Ascending aorta (tissue), 2 donors: ENCODE results near the gene IGFBP4. TPM values are rescaled to one million over a fixed set of nuclear protein-coding genes. Genes with fewer than 3 reads are reported as not detected.

Experiments
- DNase-seq, 2 donors: peaks; one replicate each; pipeline ENCODE4 v3.0.0-alpha.2; 2019; ENCODE audit warnings: low spot score in 2 of 2
- H3K27ac ChIP-seq, 2 donors: fragments of 200-600 bp; sonication (generic); one replicate each; pipeline ENCODE4 v1.5.1; 2016 to 2017; ENCODE audit warnings: mild to moderate bottlenecking in 1 of 2
- H3K27me3 ChIP-seq: fragments of 200-600 bp; sonication (generic); one replicate; pipeline ENCODE4 v1.5.1; 2017
- H3K36me3 ChIP-seq, 2 donors: fragments of 200-600 bp; sonication (generic); one replicate each; pipeline ENCODE4 v1.5.1; 2016
- H3K4me1 ChIP-seq, 2 donors: fragments of 200-600 bp; sonication (generic); one replicate each; pipeline ENCODE4 v1.5.1; 2016 to 2017; ENCODE audit warnings: mild to moderate bottlenecking in 1 of 2
- H3K4me3 ChIP-seq, 2 donors: fragments of 200-600 bp; sonication (generic); one replicate each; pipeline ENCODE4 v1.5.1; 2016 to 2017; ENCODE audit warnings: mild to moderate bottlenecking in 1 of 2
- H3K9me3 ChIP-seq, 2 donors: fragments of 200-600 bp; sonication (generic); one replicate each; pipeline ENCODE4 v1.5.1; 2016
- intact Hi-C: fragments of 100-400 bp; cut with DNase I; formaldehyde crosslinking; loops from one replicate; pipeline ENCODE4 v1.15.1; 2023
- total RNA-seq: library from RNA; depleted of rRNA; stranded (reverse); fragments of >200 nt; gene quantifications from one replicate; pipeline ENCODE4 v1.1.0, GENCODE V29; 2016
- TF ChIP-seq, protein P1 (sequence below), 3 experiments: fragments of 200-600 bp in 2 of 3; fragments of 450-650 bp in 1 of 3; sonication (generic) in 2 of 3; IDR thresholded peaks; one replicate each; pipeline ENCODE4 v1.5.1; 2016 to 2019; ENCODE audit warnings: antibody characterized with exemption in 3 of 3, mild to moderate bottlenecking in 1 of 3, moderate library complexity in 1 of 3

The IGFBP4 gene
- total RNA-seq, 1 donor from 2014 or later = 1,295 TPM

DNA sequence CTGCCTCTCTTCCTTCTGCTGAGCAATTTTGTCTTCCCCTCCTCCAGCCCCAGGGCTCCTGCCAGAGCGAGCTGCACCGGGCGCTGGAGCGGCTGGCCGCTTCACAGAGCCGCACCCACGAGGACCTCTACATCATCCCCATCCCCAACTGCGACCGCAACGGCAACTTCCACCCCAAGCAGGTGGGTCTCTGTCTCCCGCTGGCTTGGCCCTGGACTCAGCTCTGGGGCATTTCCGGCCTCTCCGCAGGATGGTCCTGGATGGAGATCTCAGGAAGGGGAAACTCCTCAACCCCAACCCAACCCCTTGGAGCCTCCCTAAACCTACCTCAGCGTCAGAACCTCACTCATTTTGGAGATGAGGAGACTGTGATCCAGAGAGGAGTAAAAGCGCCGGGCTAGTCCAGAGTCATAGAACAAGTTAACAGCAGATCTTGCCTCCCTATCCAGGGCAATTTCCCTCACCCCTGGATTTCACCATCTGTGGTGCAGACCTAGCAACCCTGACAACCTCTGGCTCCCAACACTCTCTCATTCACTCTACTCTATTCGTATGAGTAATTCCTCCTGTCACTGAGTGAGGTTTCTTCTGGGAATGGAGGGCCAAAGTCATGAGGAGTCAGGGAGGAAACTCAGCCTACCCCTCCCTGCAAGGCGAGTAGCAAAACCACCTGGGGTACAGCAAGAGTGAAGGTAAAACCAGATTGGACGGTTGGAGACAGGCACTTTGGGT lies 10.8 kb downstream of the IGFBP4 start:
- Histone ChIP-seq H3K9me3 (no peaks in the 10 kb centered on the region), H3K4me3 (no peak overlapping the region), H3K36me3 (peaks cover 14 to 15% of the 10 kb centered on the region in 2 donors), H3K27me3 (no peaks in the 10 kb centered on the region), H3K27ac (peak overlapping the region; percentile 9 to 73), H3K4me1 (peaks cover 39 to 44% of the 10 kb centered on the region in 2 donors)
- TF ChIP-seq, protein P1, sequence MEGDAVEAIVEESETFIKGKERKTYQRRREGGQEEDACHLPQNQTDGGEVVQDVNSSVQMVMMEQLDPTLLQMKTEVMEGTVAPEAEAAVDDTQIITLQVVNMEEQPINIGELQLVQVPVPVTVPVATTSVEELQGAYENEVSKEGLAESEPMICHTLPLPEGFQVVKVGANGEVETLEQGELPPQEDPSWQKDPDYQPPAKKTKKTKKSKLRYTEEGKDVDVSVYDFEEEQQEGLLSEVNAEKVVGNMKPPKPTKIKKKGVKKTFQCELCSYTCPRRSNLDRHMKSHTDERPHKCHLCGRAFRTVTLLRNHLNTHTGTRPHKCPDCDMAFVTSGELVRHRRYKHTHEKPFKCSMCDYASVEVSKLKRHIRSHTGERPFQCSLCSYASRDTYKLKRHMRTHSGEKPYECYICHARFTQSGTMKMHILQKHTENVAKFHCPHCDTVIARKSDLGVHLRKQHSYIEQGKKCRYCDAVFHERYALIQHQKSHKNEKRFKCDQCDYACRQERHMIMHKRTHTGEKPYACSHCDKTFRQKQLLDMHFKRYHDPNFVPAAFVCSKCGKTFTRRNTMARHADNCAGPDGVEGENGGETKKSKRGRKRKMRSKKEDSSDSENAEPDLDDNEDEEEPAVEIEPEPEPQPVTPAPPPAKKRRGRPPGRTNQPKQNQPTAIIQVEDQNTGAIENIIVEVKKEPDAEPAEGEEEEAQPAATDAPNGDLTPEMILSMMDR (IDR thresholded peaks at IDR 0.05) = no peak
- DNase-seq = no peak
- intact Hi-C loops = loop anchor here (5.0 kb wide), 1 partner anchor 142 kb away; no protein-coding TSS in a partner anchor

DNA sequence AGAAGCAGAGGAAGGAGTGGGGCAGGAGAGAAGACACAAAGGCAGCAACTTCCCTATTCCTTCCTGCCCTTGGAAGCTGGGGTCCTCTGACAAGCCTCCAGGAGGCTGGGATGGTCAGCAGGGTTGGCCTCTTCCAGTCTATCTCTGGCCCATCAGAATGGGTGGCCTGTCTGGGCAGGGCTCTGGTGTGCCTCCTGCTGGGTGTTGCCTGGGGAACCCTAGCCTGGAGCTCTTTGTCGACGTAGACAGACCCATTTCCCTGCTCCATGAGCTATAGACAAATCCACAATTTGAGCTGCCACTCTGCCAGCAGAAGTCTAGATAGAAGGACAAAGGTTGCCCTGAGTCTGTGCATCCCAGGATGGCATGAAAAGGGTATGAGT lies 11.4 kb downstream of the IGFBP4 start:
- intact Hi-C loops = loop anchor here (5.0 kb wide), 1 partner anchor 142 kb away; no protein-coding TSS in a partner anchor
- DNase-seq = no peak
- no peak overlapping the region for H3K4me3 ChIP-seq
- H3K36me3 ChIP-seq = peaks cover 14 to 15% of the 10 kb centered on the region in 2 donors
- no peaks in the 10 kb centered on the region for H3K9me3 ChIP-seq
- H3K27me3 ChIP-seq = no peaks in the 10 kb centered on the region
- H3K27ac ChIP-seq = peak overlapping the region; percentile 9 to 73
- H3K4me1 ChIP-seq = peaks cover 37 to 44% of the 10 kb centered on the region in 2 donors
- TF ChIP-seq, protein P1 (IDR thresholded peaks at IDR 0.05) = no peak

DNA sequence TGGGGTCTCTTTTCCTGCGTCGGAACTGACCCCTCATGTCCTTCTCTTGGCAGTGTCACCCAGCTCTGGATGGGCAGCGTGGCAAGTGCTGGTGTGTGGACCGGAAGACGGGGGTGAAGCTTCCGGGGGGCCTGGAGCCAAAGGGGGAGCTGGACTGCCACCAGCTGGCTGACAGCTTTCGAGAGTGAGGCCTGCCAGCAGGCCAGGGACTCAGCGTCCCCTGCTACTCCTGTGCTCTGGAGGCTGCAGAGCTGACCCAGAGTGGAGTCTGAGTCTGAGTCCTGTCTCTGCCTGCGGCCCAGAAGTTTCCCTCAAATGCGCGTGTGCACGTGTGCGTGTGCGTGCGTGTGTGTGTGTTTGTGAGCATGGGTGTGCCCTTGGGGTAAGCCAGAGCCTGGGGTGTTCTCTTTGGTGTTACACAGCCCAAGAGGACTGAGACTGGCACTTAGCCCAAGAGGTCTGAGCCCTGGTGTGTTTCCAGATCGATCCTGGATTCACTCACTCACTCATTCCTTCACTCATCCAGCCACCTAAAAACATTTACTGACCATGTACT lies 13.2 kb downstream of the IGFBP4 start:
- Histone ChIP-seq H3K9me3 (no peaks in the 10 kb centered on the region), H3K27me3 (no peaks in the 10 kb centered on the region), H3K4me1 (peaks cover 32 to 37% of the 10 kb centered on the region in 2 donors), H3K27ac (peak overlapping the region; percentile 61 to 75), H3K4me3 (no peak overlapping the region), H3K36me3 (peaks cover 14 to 15% of the 10 kb centered on the region in 2 donors)
- DNase-seq = no peak
- TF ChIP-seq, protein P1 (IDR thresholded peaks at IDR 0.05) = no peak
- intact Hi-C loops = loop anchor here (2.0 kb wide), 1 partner anchor 14 kb away; the partner anchor contains the start of gene IGFBP4

DNA sequence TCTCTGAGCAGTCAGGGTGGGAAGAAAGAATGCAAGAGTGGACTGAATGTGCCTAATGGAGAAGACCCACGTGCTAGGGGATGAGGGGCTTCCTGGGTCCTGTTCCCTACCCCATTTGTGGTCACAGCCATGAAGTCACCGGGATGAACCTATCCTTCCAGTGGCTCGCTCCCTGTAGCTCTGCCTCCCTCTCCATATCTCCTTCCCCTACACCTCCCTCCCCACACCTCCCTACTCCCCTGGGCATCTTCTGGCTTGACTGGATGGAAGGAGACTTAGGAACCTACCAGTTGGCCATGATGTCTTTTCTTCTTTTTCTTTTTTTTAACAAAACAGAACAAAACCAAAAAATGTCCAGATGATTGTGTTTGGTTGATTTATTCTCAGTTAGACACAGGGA lies 14.1 kb downstream of the IGFBP4 start:
- TF ChIP-seq, protein P1 (IDR thresholded peaks at IDR 0.05) = no peak
- Histone ChIP-seq H3K9me3 (no peaks in the 10 kb centered on the region), H3K36me3 (peaks cover 14 to 15% of the 10 kb centered on the region in 2 donors), H3K27ac (peak overlapping the region; percentile 61 to 75), H3K4me3 (no peak overlapping the region), H3K4me1 (peaks cover 25 to 29% of the 10 kb centered on the region in 2 donors), H3K27me3 (no peaks in the 10 kb centered on the region)
- no peak for DNase-seq
- intact Hi-C loops = loop anchor here (2.0 kb wide), 1 partner anchor 15 kb away; the partner anchor contains the start of gene IGFBP4

DNA sequence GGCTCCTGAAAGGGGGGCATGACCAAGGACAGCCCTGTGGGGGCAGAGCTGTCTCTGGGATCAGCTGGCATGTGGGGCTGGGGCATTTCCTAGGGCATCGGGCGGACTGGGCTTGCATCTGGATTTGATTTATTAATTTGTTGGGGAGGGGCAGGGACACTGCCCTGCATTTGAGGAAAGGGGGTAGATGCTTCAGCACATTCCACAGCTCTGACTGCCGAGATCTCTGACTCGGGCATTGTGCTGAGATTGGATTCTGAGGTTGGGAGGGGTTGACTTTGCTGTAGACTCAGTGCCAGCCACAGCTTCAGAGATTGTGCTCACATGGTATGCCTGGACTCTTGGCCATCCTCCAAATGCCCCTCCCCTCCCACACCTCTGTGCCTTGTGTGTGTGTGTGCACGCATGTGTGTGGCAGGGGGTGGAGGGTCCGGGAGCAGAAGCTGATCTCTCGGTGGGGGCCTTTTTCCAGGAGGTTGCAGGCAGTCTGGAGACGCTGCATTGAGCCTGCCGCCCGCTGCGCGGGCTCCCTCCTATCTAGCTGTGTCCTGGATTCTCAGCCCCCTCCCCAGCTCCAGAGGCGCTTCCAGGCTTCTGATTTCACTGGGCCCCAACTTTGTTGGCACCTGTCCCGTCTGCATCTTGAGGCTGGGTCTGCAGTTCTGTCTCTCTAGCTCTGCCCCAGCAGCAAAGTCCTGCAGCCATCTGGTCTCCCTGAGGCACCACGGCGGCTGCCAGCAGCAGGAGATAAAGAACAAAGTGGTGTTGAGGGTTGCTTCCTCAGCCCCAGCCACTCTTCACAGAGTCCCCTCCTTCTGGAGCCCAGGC lies 14.9 kb downstream of the IGFBP4 start:
- peaks cover 10 to 15% of the 10 kb centered on the region in 2 donors for H3K36me3 ChIP-seq
- peaks cover 20 to 24% of the 10 kb centered on the region in 2 donors for H3K4me1 ChIP-seq
- TF ChIP-seq, protein P1 (IDR thresholded peaks at IDR 0.05) = no peak
- H3K4me3 ChIP-seq = no peak overlapping the region
- intact Hi-C loops = loop anchor here (2.0 kb wide), 1 partner anchor 15 kb away; the partner anchor contains the start of gene IGFBP4
- H3K9me3 ChIP-seq = no peaks in the 10 kb centered on the region
- no peaks in the 10 kb centered on the region for H3K27me3 ChIP-seq
- DNase-seq = no peak
- H3K27ac ChIP-seq = no peak overlapping the region
